HG03039 (cell line): Measurements from ENCODE around the gene CST11.
"Not testable (repeated sequence)": the region's sequence is repeated elsewhere in the genome, so short reads cannot be mapped to it uniquely, and the experiment has no call there.

Experiments
- ATAC-seq: cut with Tn5 transposase; IDR thresholded peaks from one replicate; pipeline ENCODE4 v1.9.1; 2021; ENCODE audit warnings: mild to moderate bottlenecking, moderate library complexity; ENCODE audit not compliant: unreplicated experiment

CST11 gene

GRCh38 chr20:23452776-23453175 is at the start of gene CST11:
CST11 (minus strand) TSS chr20:23452876; CDS start chr20:23452811, 65 bp downstream.
- ATAC-seq = no peak

GRCh38 chr20:23501926-23502325 is 49.2 kb upstream of the CST11 start:
- ATAC-seq = no peak

GRCh38 chr20:23497536-23497935 is 44.9 kb upstream of the CST11 start:
- ATAC-seq = no peak

- no peak for ATAC-seq
These were observed 40.6 kb upstream of the CST11 start for GRCh38 chr20:23493172-23493772.

GRCh38 chr20:23492292-23492691 is 39.6 kb upstream of the CST11 start:
- no peak for ATAC-seq

GRCh38 chr20:23490817-23491216 is 38.1 kb upstream of the CST11 start, which contains the start of gene CST8:
CST8 (plus strand) TSS chr20:23491117; CDS start chr20:23491668, 551 bp downstream.
- ATAC-seq = no peak

- ATAC-seq = no peak
These were observed 36.3 kb upstream of the CST11 start for GRCh38 chr20:23488996-23489395.

GRCh38 chr20:23488470-23488869 is 35.8 kb upstream of the CST11 start:
- no peak for ATAC-seq

- no peak for ATAC-seq
These were observed 31.4 kb upstream of the CST11 start for GRCh38 chr20:23484081-23484480.

- no peak for ATAC-seq
These were observed 29.5 kb upstream of the CST11 start for GRCh38 chr20:23482138-23482537.

- ATAC-seq = no peak
These were observed 26.4 kb upstream of the CST11 start for GRCh38 chr20:23479043-23479442.

- no peak for ATAC-seq
These were observed 24.5 kb upstream of the CST11 start for GRCh38 chr20:23477223-23477622.

GRCh38 chr20:23476015-23476754 is 23.5 kb upstream of the CST11 start:
- no peak for ATAC-seq

GRCh38 chr20:23475395-23475794 is 22.7 kb upstream of the CST11 start:
- ATAC-seq = no peak

- not testable (repeated sequence) for ATAC-seq
These were observed 20.6 kb upstream of the CST11 start for GRCh38 chr20:23473293-23473692.

GRCh38 chr20:23472306-23472705 is 19.6 kb upstream of the CST11 start:
- ATAC-seq = not testable (repeated sequence)

- not testable (repeated sequence) for ATAC-seq
These were observed 14.3 kb upstream of the CST11 start for GRCh38 chr20:23466961-23467360.

- ATAC-seq = no peak
These were observed 8.5 kb upstream of the CST11 start for GRCh38 chr20:23461180-23461579.

- no peak for ATAC-seq
These were observed 6.9 kb upstream of the CST11 start for GRCh38 chr20:23459461-23460150.

- ATAC-seq = no peak
These were observed 4.2 kb upstream of the CST11 start for GRCh38 chr20:23456873-23457272.

- ATAC-seq = no peak
These were observed 3.7 kb upstream of the CST11 start for GRCh38 chr20:23456409-23456808.

GRCh38 chr20:23455639-23456038 is 3.0 kb upstream of the CST11 start:
- ATAC-seq = no peak
